Measurements from ENCODE around the gene PRG2. TPM values are rescaled to one million over a fixed set of nuclear protein-coding genes. Genes with fewer than 3 reads are reported as not detected.

The PRG2 gene
- total and polyA plus RNA-seq, 2 donors (not counting 1 experiment from before 2014, with no cell fraction given), result 0.07 TPM; not detected in 1

GRCh38 chr11:57391539-57391938 is 1.1 kb upstream of the PRG2 start:
- Mint-ChIP-seq H3K9me3 (ENCODE audit: insufficient read depth) (no peaks in the 10 kb centered on the region), H3K27me3 (peaks cover 2% of the 10 kb centered on the region), H3K4me1 (no peaks in the 10 kb centered on the region), H3K27ac (no peak overlapping the region), H3K4me3 (no peak overlapping the region)
- no peaks in the 10 kb centered on the region for H3K27me3 ChIP-seq (replicated peaks in 1 of 4; ENCODE audit: control extremely low read depth in 1 of 4, control insufficient read depth in 3 of 4, insufficient read depth in 4 of 4, low read length in 3 of 4)
- H3K79me2 ChIP-seq (ENCODE audit: control insufficient read depth, insufficient read depth, low read length), result no peaks in the 10 kb centered on the region
- no peaks in the 10 kb centered on the region for H3K4me1 ChIP-seq (ENCODE audit: control insufficient read depth in 2 of 2, insufficient read depth in 2 of 2, low read length in 2 of 2)
- no peaks in the 10 kb centered on the region for H4K20me1 ChIP-seq (ENCODE audit: control insufficient read depth, insufficient read depth, low read length, poor library complexity, severe bottlenecking)
- no peak overlapping the region for H3K4me2 ChIP-seq (replicated peaks; ENCODE audit: low read depth, low read length, poor library complexity, severe bottlenecking)
- ChIA-PET CTCF (no interaction called here), POLR2A (no interaction called here)
- no peak for DNase-seq
- no peak overlapping the region for H3K9ac ChIP-seq (ENCODE audit: low read length)
- H3K4me3 ChIP-seq (ENCODE audit: control extremely low read depth in 1 of 5, extremely low read depth in 1 of 5, insufficient read depth in 1 of 5, low read depth in 2 of 5, low read length in 4 of 5), result no peak overlapping the region
- no peaks in the 10 kb centered on the region for H3K36me3 ChIP-seq (replicated peaks in 1 of 2; ENCODE audit: control extremely low read depth in 1 of 2, control insufficient read depth in 1 of 2, extremely low read depth in 1 of 2, insufficient read depth in 2 of 2, low read length in 1 of 2)
- no peak for ATAC-seq (ENCODE audit: low read depth)
- no CpG with 5 or more reads among the region's 2 CpGs for WGBS (ENCODE audit: insufficient coverage)
- no peak overlapping the region for H2AFZ ChIP-seq (ENCODE audit: insufficient read depth, low read depth, low read length, poor library complexity, severe bottlenecking)
- no peaks in the 10 kb centered on the region for H3K9me3 ChIP-seq (ENCODE audit: control extremely low read depth in 1 of 3, control insufficient read depth in 2 of 3, insufficient read depth in 1 of 3, low read length in 2 of 3)
- no peak overlapping the region for H3K27ac ChIP-seq (ENCODE audit: low read length in 2 of 2)
- TF ChIP-seq CTCF (IDR thresholded peaks at IDR 0.05), result no peak
- no peak for TF ChIP-seq EZH2 (IDR thresholded peaks at IDR 0.05; ENCODE audit: borderline replicate concordance, insufficient read depth, low read depth, low read length, poor library complexity, severe bottlenecking)
- intact Hi-C loops (cut with micrococcal nuclease), result no loop called here

DNA sequence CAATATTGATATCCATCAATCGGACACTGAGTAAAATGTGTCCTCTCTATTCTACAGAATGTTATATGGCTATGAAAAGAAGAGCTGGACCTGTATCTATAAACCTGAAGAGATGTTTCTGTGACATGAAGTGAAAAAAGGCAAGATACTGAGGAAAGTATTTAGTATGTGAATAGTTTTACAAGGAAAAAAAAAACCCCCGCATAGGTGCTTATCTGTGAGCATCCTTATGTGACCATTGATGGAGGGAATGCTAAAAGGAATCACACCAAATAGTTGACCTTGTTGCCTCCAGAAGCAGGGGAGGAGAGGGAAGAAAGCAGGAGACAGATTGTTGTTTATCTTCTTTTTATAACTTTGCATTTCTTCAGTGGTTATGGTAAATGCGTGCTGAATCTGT is 661 bp upstream of the PRG2 start:
- H3K27me3 Mint-ChIP-seq, result peaks cover 3% of the 10 kb centered on the region
- no peak overlapping the region for H3K27ac ChIP-seq (ENCODE audit: low read length in 2 of 2)
- H3K4me3 Mint-ChIP-seq, result no peak overlapping the region
- H4K20me1 ChIP-seq (ENCODE audit: control insufficient read depth, insufficient read depth, low read length, poor library complexity, severe bottlenecking), result no peaks in the 10 kb centered on the region
- TF ChIP-seq EZH2 (IDR thresholded peaks at IDR 0.05; ENCODE audit: borderline replicate concordance, insufficient read depth, low read depth, low read length, poor library complexity, severe bottlenecking), result no peak
- TF ChIP-seq CTCF (IDR thresholded peaks at IDR 0.05), result no peak
- H3K36me3 ChIP-seq (replicated peaks in 1 of 2; ENCODE audit: control extremely low read depth in 1 of 2, control insufficient read depth in 1 of 2, extremely low read depth in 1 of 2, insufficient read depth in 2 of 2, low read length in 1 of 2), result no peaks in the 10 kb centered on the region
- no peak overlapping the region for H3K4me2 ChIP-seq (replicated peaks; ENCODE audit: low read depth, low read length, poor library complexity, severe bottlenecking)
- H3K27ac Mint-ChIP-seq, result no peak overlapping the region
- H2AFZ ChIP-seq (ENCODE audit: insufficient read depth, low read depth, low read length, poor library complexity, severe bottlenecking), result no peak overlapping the region
- 100% methylated on average over 1 of the region's 3 CpGs for WGBS (ENCODE audit: insufficient coverage)
- no peaks in the 10 kb centered on the region for H3K79me2 ChIP-seq (ENCODE audit: control insufficient read depth, insufficient read depth, low read length)
- H3K4me1 ChIP-seq (ENCODE audit: control insufficient read depth in 2 of 2, insufficient read depth in 2 of 2, low read length in 2 of 2), result no peaks in the 10 kb centered on the region
- intact Hi-C loops (cut with micrococcal nuclease), result no loop called here
- no peak overlapping the region for H3K4me3 ChIP-seq (ENCODE audit: control extremely low read depth in 1 of 5, extremely low read depth in 1 of 5, insufficient read depth in 1 of 5, low read depth in 2 of 5, low read length in 4 of 5)
- H3K9me3 ChIP-seq (ENCODE audit: control extremely low read depth in 1 of 3, control insufficient read depth in 2 of 3, insufficient read depth in 1 of 3, low read length in 2 of 3), result no peaks in the 10 kb centered on the region
- ChIA-PET CTCF (no interaction called here), POLR2A (no interaction called here)
- H3K9ac ChIP-seq (ENCODE audit: low read length), result no peak overlapping the region
- H3K27me3 ChIP-seq (replicated peaks in 1 of 4; ENCODE audit: control extremely low read depth in 1 of 4, control insufficient read depth in 3 of 4, insufficient read depth in 4 of 4, low read length in 3 of 4), result no peaks in the 10 kb centered on the region
- DNase-seq, result no peak
- H3K9me3 Mint-ChIP-seq (ENCODE audit: insufficient read depth), result no peaks in the 10 kb centered on the region
- ATAC-seq (ENCODE audit: low read depth), result no peak
- no peaks in the 10 kb centered on the region for H3K4me1 Mint-ChIP-seq

Measured in B cell (primary cell).